Hindlimb muscle (tissue), 1 donor: Measurements from ENCODE around the gene TTN. TPM values are rescaled to one million over a fixed set of nuclear protein-coding genes. Genes with fewer than 3 reads are reported as not detected.

Experiments used
- DNase-seq: peaks from one replicate; pipeline ENCODE4 v3.0.0-alpha.2; 2013
- polyA plus RNA-seq: library from polyadenylated mRNA; unstranded; fragments of 120-200 nt; gene quantifications from one replicate; pipeline ENCODE4 v1.2.1, GENCODE V29; 2013; ENCODE audit not compliant: insufficient read length

TTN gene
- polyA plus RNA-seq, 1 donor: 337 TPM

- DNase-seq: no peak
These were observed 324.8 kb downstream of the TTN start for GRCh38 chr2:178482437-178482836.

DNA sequence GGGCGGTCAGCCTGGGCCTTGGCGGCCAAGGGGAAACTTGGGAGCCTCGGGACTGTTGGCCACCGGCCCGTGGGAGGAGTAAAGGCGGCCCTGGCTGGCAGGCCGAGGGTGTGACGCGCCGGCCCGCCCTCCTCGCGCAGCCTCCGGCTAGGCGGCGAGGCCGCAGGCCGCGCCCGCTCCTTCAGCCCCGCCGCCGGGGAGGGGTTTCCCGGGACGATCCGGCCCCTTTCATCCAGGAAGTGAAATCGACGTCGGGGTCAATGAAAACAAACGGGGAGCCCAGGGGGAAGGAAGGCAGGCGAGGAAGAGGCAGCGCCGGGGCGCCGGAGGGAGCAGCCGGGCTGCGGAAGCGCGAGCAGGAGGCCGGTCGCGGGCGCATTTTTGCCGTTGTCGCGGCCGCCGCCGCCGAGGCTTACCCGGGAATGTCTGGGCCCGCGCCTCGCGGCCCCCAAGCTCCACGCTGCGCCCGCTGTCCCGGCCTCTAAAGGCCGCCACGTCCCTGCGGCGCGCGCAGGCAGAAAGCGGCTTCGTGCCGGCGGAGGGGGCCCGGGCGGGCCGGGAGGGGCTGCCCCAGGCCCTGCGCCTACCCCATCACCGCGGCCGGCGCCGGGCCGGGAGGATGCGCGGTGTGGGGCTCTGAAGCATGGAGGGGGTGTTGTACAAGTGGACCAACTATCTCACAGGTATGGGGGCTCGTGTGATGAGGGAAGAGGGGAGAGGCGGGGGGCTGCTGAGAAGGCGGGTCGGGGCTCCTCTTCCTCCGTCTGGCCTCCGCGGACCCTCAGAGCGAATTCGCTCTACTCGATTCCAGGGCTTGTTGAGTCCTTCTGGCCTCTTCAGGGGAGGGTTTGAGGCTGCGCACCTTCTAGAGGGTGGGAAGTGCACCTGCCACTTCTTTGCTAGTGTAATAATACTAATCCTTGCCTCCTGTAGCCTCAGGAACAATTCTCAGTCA is 326.7 kb downstream of the TTN start, which contains the start of gene PLEKHA3:
PLEKHA3 (plus strand) TSS at position 231 of the 955 bp plus-strand sequence; CDS start at position 644, 413 bp downstream.
- peak; percentile 94 for DNase-seq

DNA sequence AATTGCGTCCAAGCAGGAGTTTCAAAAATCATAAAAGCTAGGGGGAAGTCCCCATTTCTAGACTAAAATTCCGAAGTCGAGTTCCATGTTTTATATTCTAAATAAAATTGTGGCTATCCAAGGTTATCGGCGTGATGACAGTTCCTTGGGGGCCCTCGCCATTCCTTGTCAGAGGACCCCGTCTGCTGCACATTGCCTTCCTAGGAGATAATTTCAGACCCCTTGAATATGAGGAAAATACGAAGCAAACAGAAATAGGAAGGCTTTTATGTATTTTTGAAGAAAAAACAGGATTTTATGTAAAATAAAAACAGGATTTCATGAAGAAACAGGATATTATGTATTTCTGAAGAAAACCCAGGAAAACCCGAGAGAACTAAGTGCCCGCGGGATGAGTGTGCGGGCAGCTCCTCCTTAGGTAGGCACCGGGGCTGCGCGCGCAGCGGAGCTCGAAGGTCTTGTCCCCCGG is 327.4 kb downstream of the TTN start:
- DNase-seq: no peak

- no peak for DNase-seq
These were observed 328.0 kb downstream of the TTN start for GRCh38 chr2:178479275-178479616.

- peak; percentile 94 for DNase-seq
These were observed 328.6 kb downstream of the TTN start, which contains the start of gene FKBP7 for GRCh38 chr2:178478439-178479274. Gene FKBP7 (minus strand): TSS chr2:178478600. CDS start chr2:178478499, 101 bp downstream.

DNA sequence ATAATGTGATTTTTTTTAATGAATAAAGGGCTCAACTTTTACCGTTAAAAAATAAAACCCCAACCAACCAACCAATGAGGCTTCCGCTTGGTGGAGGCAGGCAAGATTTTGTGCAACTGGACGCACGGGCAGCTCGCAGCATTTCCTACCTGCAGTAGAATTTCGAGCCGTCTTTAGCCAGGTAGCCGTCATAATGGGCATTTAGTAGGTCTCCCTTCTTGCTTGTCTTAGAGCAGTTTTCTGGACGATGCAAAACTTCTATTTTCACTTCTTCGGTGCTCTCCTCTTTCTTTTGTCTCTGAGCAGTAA is 329.1 kb downstream of the TTN start:
- DNase-seq: no peak

DNA sequence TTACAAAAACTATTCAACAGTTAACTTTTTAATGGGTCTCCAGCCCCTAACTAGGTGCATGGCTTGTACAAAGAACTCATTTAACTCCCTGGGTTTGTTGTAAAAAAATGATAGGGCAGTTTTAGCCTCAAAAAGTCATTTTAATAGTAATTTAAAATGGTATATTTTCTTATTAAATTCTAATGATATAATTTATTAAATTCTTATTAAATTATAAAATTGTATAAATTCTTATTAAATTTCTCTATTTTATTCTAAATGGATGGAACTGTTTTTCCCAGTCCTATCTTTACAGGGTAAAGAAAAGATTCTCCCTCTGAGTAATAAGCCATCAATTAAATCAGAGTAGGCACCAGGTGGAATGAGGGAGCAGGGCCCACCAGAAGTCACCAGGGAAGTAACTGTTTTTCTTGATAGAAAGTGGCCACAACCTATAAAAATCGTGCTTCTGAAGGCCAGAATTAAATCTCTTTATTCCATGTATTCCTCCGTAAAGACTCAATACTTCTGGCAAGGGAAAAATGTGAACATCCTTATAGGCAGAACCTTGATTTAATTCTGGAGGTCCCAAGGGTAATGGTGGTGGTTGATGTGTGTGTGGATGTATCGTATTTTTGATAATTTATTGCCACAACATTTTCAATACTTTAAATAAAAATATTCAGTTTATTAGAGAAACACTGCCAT is 329.6 kb downstream of the TTN start:
- peak; percentile 34 for DNase-seq

DNA sequence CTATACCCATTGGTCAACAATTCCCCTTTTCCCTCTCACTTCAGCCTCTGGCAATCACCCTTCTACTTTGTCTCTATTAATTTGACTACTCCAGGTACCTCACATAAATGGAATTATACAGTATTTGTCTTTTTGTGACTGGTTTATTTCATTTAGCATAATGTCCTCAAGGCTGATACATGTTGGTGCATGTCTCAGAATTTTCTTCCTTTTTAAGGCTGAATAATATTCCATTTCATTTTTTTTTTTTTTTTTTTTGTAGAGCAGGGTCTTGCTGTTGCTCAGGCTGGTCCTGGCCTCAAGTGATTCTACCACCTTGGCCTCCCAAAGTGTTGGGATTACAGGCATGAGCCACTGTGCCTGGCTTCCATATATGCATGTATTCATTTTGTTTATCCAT is 330.7 kb downstream of the TTN start:
- no peak for DNase-seq

Other genes with a start within 250 kb of the TTN start
- 81.5 TPM for gene CCDC141, start 242.7 kb upstream of the TTN start, polyA plus RNA-seq